Caco-2 (cell line): Measurements from ENCODE around the gene UNC45A. TPM values are rescaled to one million over a fixed set of nuclear protein-coding genes. Genes with fewer than 3 reads are reported as not detected.

Experiments
- BruUV-seq: library from RNA; stranded (reverse); fragments of 400-500 nt; replicated peaks from 2 replicates; lab custom pipeline; 2021; lab: Mats Ljungman, UMichigan
- CTCF ChIA-PET: fragments of 300-600 bp; sonication (Branson Sonifier 250); formaldehyde crosslinking; loops from one replicate; lab custom pipeline; 2022; ENCODE audit warnings: antibody characterized with exemption; lab: Charles Lee
- POLR2A ChIA-PET: fragments of 300-600 bp; sonication (Branson Sonifier 250); formaldehyde crosslinking; loops from one replicate; lab custom pipeline; 2022; ENCODE audit warnings: antibody characterized with exemption; lab: Charles Lee
- DNase-seq, 2 experiments: peaks; one replicate each; pipeline versions ENCODE4 v3.0.0 to v3.0.0-alpha.2; 2020 to 2022
- H3K27me3 ChIP-seq: replicated peaks from 2 replicates; pipeline ENCODE4 v1.6.0; 2011; ENCODE audit warnings: low read length; ENCODE audit not compliant: control insufficient read depth, insufficient read depth
- H3K36me3 ChIP-seq: 2 replicates; pipeline ENCODE4 v1.5.1; 2011; ENCODE audit warnings: low read length; ENCODE audit not compliant: control insufficient read depth, insufficient read depth
- H3K4me1 ChIP-seq: fragments of 250-450 bp; sonication (Bioruptor Pico); 2 replicates; pipeline ENCODE4 v1.5.1; 2020; ENCODE audit warnings: mild to moderate bottlenecking
- H3K4me3 ChIP-seq: 2 replicates; pipeline ENCODE4 v1.5.1; 2011; ENCODE audit warnings: low read depth, mild to moderate bottlenecking, control low read depth, low read length
- H3K9me3 ChIP-seq: fragments of 250-450 bp; sonication (Bioruptor Pico); 2 replicates; pipeline ENCODE4 v1.5.1; 2020; ENCODE audit warnings: mild to moderate bottlenecking, moderate library complexity
- H3K27ac Mint-ChIP-seq: one replicate; pipeline ENCODE4 v1.8.0; 2022; ENCODE audit warnings: mixed read lengths; ENCODE audit not compliant: unreplicated experiment
- H3K27me3 Mint-ChIP-seq: one replicate; pipeline ENCODE4 v1.8.0; 2022; ENCODE audit warnings: mixed read lengths; ENCODE audit not compliant: insufficient read depth, unreplicated experiment
- H3K36me3 Mint-ChIP-seq: one replicate; pipeline ENCODE4 v1.8.0; 2022; ENCODE audit warnings: mild to moderate bottlenecking, mixed read lengths; ENCODE audit not compliant: insufficient read depth, unreplicated experiment
- H3K4me1 Mint-ChIP-seq: one replicate; pipeline ENCODE4 v1.8.0; 2022; ENCODE audit warnings: low read depth, mixed read lengths; ENCODE audit not compliant: unreplicated experiment
- H3K4me3 Mint-ChIP-seq: one replicate; pipeline ENCODE4 v1.8.0; 2022; ENCODE audit warnings: mild to moderate bottlenecking, moderate library complexity, mixed read lengths; ENCODE audit not compliant: unreplicated experiment
- H3K9me3 Mint-ChIP-seq: one replicate; pipeline ENCODE4 v1.8.0; 2022; ENCODE audit warnings: mixed read lengths; ENCODE audit not compliant: unreplicated experiment
- CTCF ChIP-seq, 2 experiments: fragments of 200-600 bp in 1 of 2; IDR thresholded peaks; 1 replicate in 1 of 2; 2 replicates in 1 of 2; pipeline versions ENCODE4 v1.5.1 to v1.8.0; 2011 to 2022; ENCODE audit warnings: antibody characterized with exemption in 1 of 2, control low read depth in 1 of 2, inconsistent platforms in 1 of 2, low read depth in 1 of 2, low read length in 1 of 2, mild to moderate bottlenecking in 1 of 2, moderate library complexity in 1 of 2; ENCODE audit not compliant: insufficient read depth in 1 of 2, severe bottlenecking in 1 of 2, unreplicated experiment in 1 of 2
- intact Hi-C: fragments of 100-400 bp; cut with micrococcal nuclease; formaldehyde crosslinking; loops from one replicate; pipeline ENCODE4 v1.10.0; 2022; ENCODE audit not compliant: unreplicated experiment
- total RNA-seq: library from RNA; stranded (reverse); gene quantifications from 2 replicates; pipeline ENCODE4 v1.2.3, GENCODE V29; 2022

The UNC45A gene
- total RNA-seq, 1 experiment from 2014 or later = 62.6 TPM

DNA sequence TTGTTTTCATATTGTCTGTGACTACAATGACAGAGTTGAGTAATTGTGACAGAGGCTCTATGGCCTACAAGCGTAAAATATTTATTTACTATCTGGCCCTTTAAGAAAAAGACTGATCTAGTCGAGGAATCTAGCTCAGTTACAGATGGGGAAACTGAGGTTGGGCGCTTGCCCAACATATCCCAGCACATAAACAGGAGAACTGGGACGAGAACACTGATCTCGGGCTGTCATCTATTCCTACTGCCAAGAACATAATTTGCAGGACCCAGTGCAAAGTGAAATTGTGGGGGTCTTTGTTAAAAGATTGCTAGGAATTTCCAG is 48.8 kb upstream of the UNC45A start:
- intact Hi-C loops = loop anchor here (1.0 to 5.0 kb wide), 3 partner anchors 169 to 594 kb away; partner anchors contain the start of gene BLM
- Histone ChIP-seq H3K9me3 (no peaks in the 10 kb centered on the region), H3K36me3 (no peaks in the 10 kb centered on the region), H3K27me3 (no peaks in the 10 kb centered on the region), H3K4me1 (no peaks in the 10 kb centered on the region; the same call in 1 of the 2 replicates), H3K4me3 (no peak overlapping the region)
- TF ChIP-seq CTCF (IDR thresholded peaks at IDR 0.05; ENCODE audit: insufficient read depth in 1 of 2, low read depth in 1 of 2, low read length in 1 of 2, severe bottlenecking in 1 of 2, unreplicated experiment in 1 of 2) = no peak
- Mint-ChIP-seq H3K9me3 (no peaks in the 10 kb centered on the region), H3K4me1 (no peaks in the 10 kb centered on the region), H3K27ac (no peak overlapping the region), H3K36me3 (peaks cover 5% of the 10 kb centered on the region), H3K27me3 (no peaks in the 10 kb centered on the region), H3K4me3 (no peak overlapping the region)
- no TSS peak for BruUV-seq
- ChIA-PET POLR2A (no interaction called here), CTCF (interaction anchor here (0.6 to 2.4 kb wide), 10 partner anchors 18 to 351 kb away, joined by 3 to 22 read pairs (median 3); partner anchors contain the start of gene FURIN)
- DNase-seq = no peak

DNA sequence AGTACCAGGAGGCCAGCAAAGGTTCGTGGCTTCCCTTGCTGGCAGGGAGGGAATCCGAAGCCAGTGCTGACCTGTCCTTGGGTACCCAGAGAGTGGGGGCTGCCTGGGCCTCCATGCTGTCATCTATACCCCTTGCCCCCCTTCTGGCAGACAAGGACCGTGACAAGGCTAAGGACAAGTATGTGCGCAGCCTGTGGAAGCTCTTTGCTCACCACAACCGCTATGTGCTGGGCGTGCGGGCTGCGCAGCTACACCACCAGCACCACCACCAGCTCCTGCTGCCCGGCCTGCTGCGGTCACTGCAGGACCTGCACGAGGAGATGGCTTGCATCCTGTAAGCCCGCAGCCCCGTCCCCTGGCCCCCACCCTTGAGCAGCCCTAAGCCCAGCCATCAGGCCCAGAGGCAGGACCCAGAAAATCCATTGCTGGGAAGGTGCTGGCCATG is 48.0 kb upstream of the UNC45A start:
- Mint-ChIP-seq H3K27ac (no peak overlapping the region), H3K9me3 (no peaks in the 10 kb centered on the region), H3K27me3 (no peaks in the 10 kb centered on the region), H3K36me3 (no peaks in the 10 kb centered on the region), H3K4me3 (no peak overlapping the region), H3K4me1 (no peaks in the 10 kb centered on the region)
- no peaks in the 10 kb centered on the region for H3K36me3 ChIP-seq
- H3K27me3 ChIP-seq = no peaks in the 10 kb centered on the region
- DNase-seq = no peak
- ChIA-PET CTCF (interaction anchor here (0.6 to 2.4 kb wide), 3 partner anchors 90 to 329 kb away, joined by 3 to 22 read pairs (median 3); no protein-coding TSS in a partner anchor), POLR2A (no interaction called here)
- no peaks in the 10 kb centered on the region for H3K9me3 ChIP-seq
- no peaks in the 10 kb centered on the region; the same call in 1 of the 2 replicates for H3K4me1 ChIP-seq
- no TSS peak for BruUV-seq
- no peak for TF ChIP-seq CTCF (IDR thresholded peaks at IDR 0.05; ENCODE audit: insufficient read depth in 1 of 2, low read depth in 1 of 2, low read length in 1 of 2, severe bottlenecking in 1 of 2, unreplicated experiment in 1 of 2)
- intact Hi-C loops = loop anchor here (5.0 kb wide), 1 partner anchor 595 kb away; no protein-coding TSS in a partner anchor
- H3K4me3 ChIP-seq = no peak overlapping the region

- no peaks in the 10 kb centered on the region for H3K27me3 ChIP-seq
- intact Hi-C loops = loop anchor here (5.0 kb wide), 1 partner anchor 597 kb away; no protein-coding TSS in a partner anchor
- no peaks in the 10 kb centered on the region for H3K9me3 ChIP-seq
- H3K4me3 ChIP-seq = no peak overlapping the region
- ChIA-PET POLR2A (no interaction called here), CTCF (interaction anchor here (0.7 kb wide), 1 partner anchor 43 kb away, joined by 3 read pairs; the partner anchor contains the start of gene HDDC3)
- Mint-ChIP-seq H3K4me1 (no peaks in the 10 kb centered on the region), H3K9me3 (no peaks in the 10 kb centered on the region), H3K4me3 (no peak overlapping the region), H3K27ac (no peak overlapping the region), H3K36me3 (no peaks in the 10 kb centered on the region), H3K27me3 (no peaks in the 10 kb centered on the region)
- no peak for DNase-seq
- TF ChIP-seq CTCF (IDR thresholded peaks at IDR 0.05; ENCODE audit: insufficient read depth in 1 of 2, low read depth in 1 of 2, low read length in 1 of 2, severe bottlenecking in 1 of 2, unreplicated experiment in 1 of 2) = no peak
- no TSS peak for BruUV-seq
- no peaks in the 10 kb centered on the region for H3K36me3 ChIP-seq
- H3K4me1 ChIP-seq = no peaks in the 10 kb centered on the region
Measured at GRCh38 chr15:90889313-90889730, 45.8 kb upstream of the UNC45A start.
